H1 (cell line): ENCODE measurements around the gene COL27A1. TPM values are rescaled to one million over a fixed set of nuclear protein-coding genes. Genes with fewer than 3 reads are reported as not detected.

Experiments
- ASH2L ChIP-seq: fragments of 200-600, 300-600 bp; sonication (generic); IDR thresholded peaks from one replicate; pipeline ENCODE4 v1.7.1; 2017; ENCODE audit warnings: low read length
- CEBPB ChIP-seq: IDR thresholded peaks from 2 replicates; pipeline ENCODE4 v1.6.1; 2012; ENCODE audit warnings: low read depth, low read length
- CREB1 ChIP-seq: IDR thresholded peaks from 2 replicates; pipeline ENCODE4 v1.6.1; 2012; ENCODE audit warnings: inconsistent platforms
- polyA plus RNA-seq, 7 experiments: library from polyadenylated mRNA; depleted of rRNA in 3 of 7; stranded (reverse) in 5 of 7; unstranded in 2 of 7; fragments of >200 nt in 5 of 7; fragments of 200-250 nt in 2 of 7; gene quantifications; 1 replicate in 5 of 7; 2 replicates in 1 of 7; 4 replicates in 1 of 7; pipeline versions ENCODE4 v1.2.1 to v1.2.3, GENCODE V29; 2011 to 2013; ENCODE audit warnings: missing spikeins in 2 of 7, mixed read lengths in 2 of 7
- total RNA-seq: library from RNA; stranded (reverse); fragmentation: NEBNext Ultra II Directional; extraction: Animal tissue kit (Norgen Biotek cat#: 25700); gene quantifications from 2 replicates; pipeline ENCODE4 v1.2.1, GENCODE V29; 2021
- TF ChIP-seq, protein P1 (sequence below), 3 experiments: IDR thresholded peaks; 1 replicate in 2 of 3; 2 replicates in 1 of 3; pipeline versions ENCODE4 v1.5.1 to v1.6.1; 2011; ENCODE audit warnings: low read length in 3 of 3, mild to moderate bottlenecking in 3 of 3, inconsistent platforms in 2 of 3, low read depth in 1 of 3, moderate library complexity in 1 of 3; ENCODE audit not compliant: insufficient read depth in 1 of 3; ENCODE audit errors: control extremely low read depth in 1 of 3
- TF ChIP-seq, protein P2 (sequence below): IDR thresholded peaks from 2 replicates; pipeline ENCODE4 v1.6.1; 2011; ENCODE audit warnings: low read depth, mild to moderate bottlenecking, low read length; ENCODE audit not compliant: insufficient read depth

Gene COL27A1
- total and polyA plus RNA-seq, 2 of the 8 experiments (the other 6 are each of a cell fraction or from before 2014, with no cell fraction given) = 15.1 to 22.8 TPM

DNA sequence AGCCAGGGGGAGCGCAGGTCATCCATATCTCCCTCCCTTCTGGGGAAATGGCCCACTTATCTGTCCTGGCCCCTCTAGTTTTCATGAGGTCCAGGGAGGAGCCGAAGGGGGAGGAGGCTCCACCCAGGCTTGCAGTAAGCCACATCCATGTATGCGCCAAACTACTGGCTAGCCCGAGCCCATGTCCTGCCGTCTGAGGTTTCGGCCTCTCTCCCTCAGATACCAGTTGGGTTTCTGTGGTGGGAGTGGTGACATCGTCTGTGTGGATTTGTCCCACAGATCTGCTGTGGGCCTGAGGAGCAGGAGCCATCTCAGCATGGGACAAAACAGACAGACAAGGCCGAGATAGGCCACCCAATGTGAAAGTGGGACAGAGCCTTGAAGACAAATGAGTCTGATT is 89.2 kb downstream of the COL27A1 start (continued):
- TF ChIP-seq, protein P1, sequence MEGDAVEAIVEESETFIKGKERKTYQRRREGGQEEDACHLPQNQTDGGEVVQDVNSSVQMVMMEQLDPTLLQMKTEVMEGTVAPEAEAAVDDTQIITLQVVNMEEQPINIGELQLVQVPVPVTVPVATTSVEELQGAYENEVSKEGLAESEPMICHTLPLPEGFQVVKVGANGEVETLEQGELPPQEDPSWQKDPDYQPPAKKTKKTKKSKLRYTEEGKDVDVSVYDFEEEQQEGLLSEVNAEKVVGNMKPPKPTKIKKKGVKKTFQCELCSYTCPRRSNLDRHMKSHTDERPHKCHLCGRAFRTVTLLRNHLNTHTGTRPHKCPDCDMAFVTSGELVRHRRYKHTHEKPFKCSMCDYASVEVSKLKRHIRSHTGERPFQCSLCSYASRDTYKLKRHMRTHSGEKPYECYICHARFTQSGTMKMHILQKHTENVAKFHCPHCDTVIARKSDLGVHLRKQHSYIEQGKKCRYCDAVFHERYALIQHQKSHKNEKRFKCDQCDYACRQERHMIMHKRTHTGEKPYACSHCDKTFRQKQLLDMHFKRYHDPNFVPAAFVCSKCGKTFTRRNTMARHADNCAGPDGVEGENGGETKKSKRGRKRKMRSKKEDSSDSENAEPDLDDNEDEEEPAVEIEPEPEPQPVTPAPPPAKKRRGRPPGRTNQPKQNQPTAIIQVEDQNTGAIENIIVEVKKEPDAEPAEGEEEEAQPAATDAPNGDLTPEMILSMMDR (IDR thresholded peaks at IDR 0.05; ENCODE audit: control extremely low read depth in 1 of 3, insufficient read depth in 1 of 3, low read depth in 1 of 3, low read length in 3 of 3) = no peak
- TF ChIP-seq ASH2L (no peak), CREB1 (no peak), CEBPB (no peak)
- TF ChIP-seq, protein P2, sequence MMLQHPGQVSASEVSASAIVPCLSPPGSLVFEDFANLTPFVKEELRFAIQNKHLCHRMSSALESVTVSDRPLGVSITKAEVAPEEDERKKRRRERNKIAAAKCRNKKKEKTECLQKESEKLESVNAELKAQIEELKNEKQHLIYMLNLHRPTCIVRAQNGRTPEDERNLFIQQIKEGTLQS = no peak
